HepG2 (cell line): ENCODE results near the gene HMMR. TPM values are rescaled to one million over a fixed set of nuclear protein-coding genes. Genes with fewer than 3 reads are reported as not detected.

Experiments
- ARID2 ChIP-seq: sonication (generic); formaldehyde crosslinking; IDR thresholded peaks from 2 replicates; pipeline ENCODE4 v1.8.1; 2022; ENCODE audit warnings: mild to moderate bottlenecking, missing genetic modification reagents, borderline replicate concordance
- ARID3A ChIP-seq: IDR thresholded peaks from 2 replicates; pipeline ENCODE4 v1.6.1; 2012; ENCODE audit warnings: low read depth, low read length, improper control_type of control experiment
- HIVEP1 ChIP-seq: sonication (generic); formaldehyde crosslinking; IDR thresholded peaks from 2 replicates; pipeline ENCODE4 v1.4.0; 2020; ENCODE audit warnings: mild to moderate bottlenecking, missing genetic modification reagents
- HNF4A ChIP-seq: sonication (generic); formaldehyde crosslinking; IDR thresholded peaks from 2 replicates; pipeline ENCODE4 v1.4.0; 2020; ENCODE audit warnings: missing genetic modification reagents
- PHB2 ChIP-seq: fragments of 450-650 bp; IDR thresholded peaks from 2 replicates; pipeline ENCODE4 v1.6.1; 2018; ENCODE audit not compliant: partially characterized antibody
- PHF21A ChIP-seq: sonication (generic); formaldehyde crosslinking; IDR thresholded peaks from 2 replicates; pipeline ENCODE4 v1.5.0; 2020; ENCODE audit warnings: mild to moderate bottlenecking, missing genetic modification reagents
- POLR2G ChIP-seq: fragments of 200-400 bp; formaldehyde crosslinking; IDR thresholded peaks from 2 replicates; pipeline ENCODE4 v1.6.1; 2018; ENCODE audit warnings: mild to moderate bottlenecking, low read depth, low read length, moderate library complexity
- RFX1 ChIP-seq: fragments of 450-650 bp; IDR thresholded peaks from 2 replicates; pipeline ENCODE4 v1.6.1; 2017
- SIN3A ChIP-seq: IDR thresholded peaks from 2 replicates; pipeline ENCODE4 v1.6.1; 2011; ENCODE audit warnings: low read depth, mild to moderate bottlenecking, control low read depth, low read length, borderline replicate concordance
- SOX5 ChIP-seq: IDR thresholded peaks from 2 replicates; pipeline ENCODE4 v1.6.1; 2016; ENCODE audit warnings: borderline replicate concordance
- SP4 ChIP-seq: sonication (generic); formaldehyde crosslinking; IDR thresholded peaks from 2 replicates; pipeline ENCODE4 v1.8.1; 2023; ENCODE audit warnings: mild to moderate bottlenecking, missing genetic modification reagents
- TGIF2 ChIP-seq: IDR thresholded peaks from 2 replicates; pipeline ENCODE4 v1.6.1; 2016; ENCODE audit warnings: control low read depth, missing compliant biosample characterization
- YY1 ChIP-seq: IDR thresholded peaks from 2 replicates; pipeline ENCODE4 v1.6.1; 2011; ENCODE audit warnings: low read length, low read depth, moderate library complexity, mild to moderate bottlenecking; ENCODE audit not compliant: insufficient read depth, insufficient replicate concordance
- ZBTB38 ChIP-seq: sonication (generic); formaldehyde crosslinking; IDR thresholded peaks from 2 replicates; pipeline ENCODE4 v1.5.1; 2020; ENCODE audit warnings: mild to moderate bottlenecking, missing genetic modification reagents
- ZNF20 ChIP-seq: sonication (generic); formaldehyde crosslinking; IDR thresholded peaks from 2 replicates; pipeline ENCODE4 v1.4.0; 2020; ENCODE audit warnings: mild to moderate bottlenecking, moderate library complexity, missing genetic modification reagents
- ZNF317 ChIP-seq: sonication (generic); formaldehyde crosslinking; IDR thresholded peaks from 2 replicates; pipeline ENCODE4 v1.5.0; 2020; ENCODE audit warnings: mild to moderate bottlenecking, missing genetic modification reagents
- ZNF414 ChIP-seq: sonication (generic); formaldehyde crosslinking; IDR thresholded peaks from 2 replicates; pipeline ENCODE4 v1.5.0; 2020; ENCODE audit warnings: missing genetic modification reagents
- ZNF589 ChIP-seq: sonication (generic); formaldehyde crosslinking; conservative IDR thresholded peaks from 2 replicates; pipeline ENCODE4 v1.8.0; 2022; ENCODE audit warnings: mild to moderate bottlenecking, moderate library complexity, missing genetic modification reagents
- ZNF619 ChIP-seq: sonication (generic); formaldehyde crosslinking; IDR thresholded peaks from 2 replicates; pipeline ENCODE4 v1.4.0; 2020; ENCODE audit warnings: mild to moderate bottlenecking, missing genetic modification reagents
- ZNF687 ChIP-seq: sonication (generic); formaldehyde crosslinking; IDR thresholded peaks from 2 replicates; pipeline ENCODE4 v1.5.1; 2020; ENCODE audit warnings: mild to moderate bottlenecking, missing genetic modification reagents, moderate library complexity
- ZNF709 ChIP-seq: sonication (generic); formaldehyde crosslinking; IDR thresholded peaks from 2 replicates; pipeline ENCODE4 v1.5.0; 2020; ENCODE audit warnings: mild to moderate bottlenecking, missing genetic modification reagents
- polyA plus RNA-seq, 8 experiments: library from polyadenylated mRNA; depleted of rRNA in 3 of 8; stranded (reverse) in 7 of 8; unstranded in 1 of 8; fragments of >200 nt; fragmentation: Illumina TruSeq in 4 of 8; extraction: Trizol in 4 of 8; gene quantifications; 2 replicates each; pipeline versions ENCODE4 v1.2.1 to v1.2.3, GENCODE V29; 2011 to 2016; ENCODE audit warnings: low read depth in 4 of 8, missing spikeins in 1 of 8, mixed read lengths in 1 of 8; ENCODE audit not compliant: insufficient read depth in 1 of 8
- total RNA-seq, 5 experiments: library from RNA; depleted of rRNA; stranded (reverse); fragments of >200 nt; fragmentation: Illumina TruSeq; extraction: Trizol; gene quantifications; 2 replicates each; pipeline ENCODE4 v1.2.3, GENCODE V29; 2016; ENCODE audit warnings: low read depth in 1 of 5
- TF ChIP-seq, protein P1 (sequence below): sonication (generic); formaldehyde crosslinking; IDR thresholded peaks from 2 replicates; pipeline ENCODE4 v1.4.0; 2020; ENCODE audit warnings: missing genetic modification reagents, borderline replicate concordance

HMMR gene
- total and polyA plus RNA-seq, 2 of the 13 experiments (the other 11 are each of a cell fraction or from before 2014, with no cell fraction given) = 8.5 to 48.3 TPM

- TF ChIP-seq ZNF709 (peak; percentile 63), TGIF2 (CRISPR knock-in tag) (no peak), ZBTB38 (CRISPR knock-in tag) (no peak), ARID3A (peak; percentile 24; the same call in 1 of the 2 replicates), ZNF414 (CRISPR knock-in tag) (peak; percentile 81), HIVEP1 (peak; percentile 69; the same call in 1 of the 2 replicates), ZNF20 (no peak), POLR2G (peak; percentile 95), ZNF589 (CRISPR knock-in tag) (no peak), SOX5 (CRISPR knock-in tag) (no peak), YY1 (peak; percentile 69), ZNF619 (CRISPR knock-in tag) (no peak), PHB2 (no peak), RFX1 (no peak), ZNF317 (peak; percentile 90), ZNF687 (CRISPR knock-in tag) (peak; percentile 84), PHF21A (CRISPR knock-in tag) (no peak), HNF4A (CRISPR knock-in tag) (peak; percentile 22; the same call in 1 of the 2 replicates), SP4 (CRISPR knock-in tag) (peak; percentile 84; the same call in 1 of the 2 replicates), ARID2 (CRISPR knock-in tag) (0 out of 2 replicates have a peak, but pooled peaks have one; percentile 66), SIN3A (peak; percentile 81)
- TF ChIP-seq, protein P1, sequence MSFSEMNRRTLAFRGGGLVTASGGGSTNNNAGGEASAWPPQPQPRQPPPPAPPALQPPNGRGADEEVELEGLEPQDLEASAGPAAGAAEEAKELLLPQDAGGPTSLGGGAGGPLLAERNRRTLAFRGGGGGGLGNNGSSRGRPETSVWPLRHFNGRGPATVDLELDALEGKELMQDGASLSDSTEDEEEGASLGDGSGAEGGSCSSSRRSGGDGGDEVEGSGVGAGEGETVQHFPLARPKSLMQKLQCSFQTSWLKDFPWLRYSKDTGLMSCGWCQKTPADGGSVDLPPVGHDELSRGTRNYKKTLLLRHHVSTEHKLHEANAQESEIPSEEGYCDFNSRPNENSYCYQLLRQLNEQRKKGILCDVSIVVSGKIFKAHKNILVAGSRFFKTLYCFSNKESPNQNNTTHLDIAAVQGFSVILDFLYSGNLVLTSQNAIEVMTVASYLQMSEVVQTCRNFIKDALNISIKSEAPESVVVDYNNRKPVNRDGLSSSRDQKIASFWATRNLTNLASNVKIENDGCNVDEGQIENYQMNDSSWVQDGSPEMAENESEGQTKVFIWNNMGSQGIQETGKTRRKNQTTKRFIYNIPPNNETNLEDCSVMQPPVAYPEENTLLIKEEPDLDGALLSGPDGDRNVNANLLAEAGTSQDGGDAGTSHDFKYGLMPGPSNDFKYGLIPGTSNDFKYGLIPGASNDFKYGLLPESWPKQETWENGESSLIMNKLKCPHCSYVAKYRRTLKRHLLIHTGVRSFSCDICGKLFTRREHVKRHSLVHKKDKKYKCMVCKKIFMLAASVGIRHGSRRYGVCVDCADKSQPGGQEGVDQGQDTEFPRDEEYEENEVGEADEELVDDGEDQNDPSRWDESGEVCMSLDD (CRISPR knock-in tag) = no peak
Measured at GRCh38 chr5:163505368-163506094, 45.1 kb downstream of the HMMR start, which contains the start of gene MAT2B (continued).
